VCaP (cell line): ENCODE measurements around the gene SLC6A18.
A peak's percentile ranks its signal among the peaks of the same experiment; 100 is the strongest.

ENCODE experiments used
- H3K27ac ChIP-seq: fragments of 450-650 bp; 2 replicates; pipeline ENCODE4 v1.5.1; 2017
- CTCF ChIP-seq: fragments of 450-650 bp; conservative IDR thresholded peaks from 2 replicates; pipeline ENCODE4 v1.5.1; 2017; ENCODE audit warnings: mild to moderate bottlenecking, moderate library complexity

Gene SLC6A18

GRCh38 chr5:1195439-1195838 lies 29.7 kb upstream of the SLC6A18 start:
- H3K27ac ChIP-seq = no peak overlapping the region
- TF ChIP-seq CTCF = no peak

- no peak overlapping the region for H3K27ac ChIP-seq
- no peak for TF ChIP-seq CTCF
These were observed 29.3 kb upstream of the SLC6A18 start for GRCh38 chr5:1195916-1196315.

GRCh38 chr5:1196562-1196961 lies 28.6 kb upstream of the SLC6A18 start:
- no peak overlapping the region for H3K27ac ChIP-seq
- no peak for TF ChIP-seq CTCF

GRCh38 chr5:1197876-1198666 lies 27.1 kb upstream of the SLC6A18 start:
- TF ChIP-seq CTCF = no peak
- H3K27ac ChIP-seq = no peak overlapping the region

GRCh38 chr5:1199340-1199648 lies 25.9 kb upstream of the SLC6A18 start:
- no peak overlapping the region for H3K27ac ChIP-seq
- no peak for TF ChIP-seq CTCF

- no peak for TF ChIP-seq CTCF
- H3K27ac ChIP-seq = no peak overlapping the region
These were observed 25.3 kb upstream of the SLC6A18 start for GRCh38 chr5:1199649-1200494.

- no peak for TF ChIP-seq CTCF
These were observed 24.5 kb upstream of the SLC6A18 start for GRCh38 chr5:1200495-1201326.

More at GRCh38 chr5:1200495-1201326, 24.5 kb upstream of the SLC6A18 start:
- peak overlapping the region; percentile 26; the same call in 1 of the 2 replicates for H3K27ac ChIP-seq
